A673 (cell line): ENCODE measurements around the gene ZNF722. TPM values are rescaled to one million over a fixed set of nuclear protein-coding genes. Genes with fewer than 3 reads are reported as not detected.

ENCODE experiments used
- BruUV-seq: library from RNA; stranded (reverse); fragments of 400-500 nt; replicated peaks from 2 replicates; lab custom pipeline; 2021; lab: Mats Ljungman, UMichigan
- CTCF ChIA-PET: fragments of 300-600 bp; sonication (Branson Sonifier 250); formaldehyde crosslinking; loops from one replicate; lab custom pipeline; 2022; ENCODE audit warnings: antibody characterized with exemption; lab: Charles Lee
- POLR2A ChIA-PET: fragments of 300-600 bp; sonication (Branson Sonifier 250); formaldehyde crosslinking; loops from one replicate; lab custom pipeline; 2022; ENCODE audit warnings: antibody characterized with exemption; ENCODE audit not compliant: low non-redundant PET; lab: Charles Lee
- DNase-seq: peaks from one replicate; pipeline ENCODE4 v3.0.0-alpha.2; 2015; ENCODE audit warnings: low spot score
- H3K27ac ChIP-seq: fragments of 200-600 bp; sonication (generic); 2 replicates; pipeline ENCODE4 v1.5.1; 2016; ENCODE audit warnings: mixed run types, low read depth, mild to moderate bottlenecking, mixed read lengths, antibody characterized with exemption, low read length; ENCODE audit not compliant: poor library complexity, severe bottlenecking
- H3K27me3 ChIP-seq: fragments of 200-600 bp; sonication (generic); replicated peaks from 2 replicates; pipeline ENCODE4 v1.6.1; 2017; ENCODE audit warnings: mixed run types, low read depth, mild to moderate bottlenecking, mixed read lengths, antibody characterized with exemption, low read length; ENCODE audit not compliant: insufficient read depth, poor library complexity
- H3K36me3 ChIP-seq: fragments of 200-600 bp; sonication (generic); 2 replicates; pipeline ENCODE4 v1.6.1; 2016; ENCODE audit warnings: mixed run types, mild to moderate bottlenecking, mixed read lengths, antibody characterized with exemption, low read length; ENCODE audit not compliant: insufficient read depth, poor library complexity, severe bottlenecking
- H3K4me1 ChIP-seq: fragments of 200-600 bp; sonication (generic); 2 replicates; pipeline ENCODE4 v1.6.1; 2017; ENCODE audit warnings: mixed run types, mild to moderate bottlenecking, mixed read lengths, antibody characterized with exemption, low read length; ENCODE audit not compliant: insufficient read depth, poor library complexity, severe bottlenecking
- H3K4me3 ChIP-seq: fragments of 200-600 bp; sonication (generic); 2 replicates; pipeline ENCODE4 v1.5.1; 2016; ENCODE audit warnings: low read depth, mixed run types, mild to moderate bottlenecking, mixed read lengths, low read length; ENCODE audit not compliant: poor library complexity, severe bottlenecking
- H3K9me3 ChIP-seq: fragments of 200-600 bp; sonication (generic); 2 replicates; pipeline ENCODE4 v1.6.1; 2016; ENCODE audit warnings: mixed run types, low read depth, mild to moderate bottlenecking, mixed read lengths, antibody characterized with exemption, low read length; ENCODE audit not compliant: poor library complexity, severe bottlenecking
- EZH2 ChIP-seq: fragments of 200-600 bp; sonication (generic); IDR thresholded peaks from 2 replicates; pipeline ENCODE4 v1.6.1; 2017; ENCODE audit warnings: borderline replicate concordance, low read depth, mild to moderate bottlenecking, mixed read lengths, antibody characterized with exemption, low read length; ENCODE audit not compliant: poor library complexity, severe bottlenecking
- intact Hi-C: fragments of 100-400 bp; cut with micrococcal nuclease; formaldehyde crosslinking; loops from one replicate; pipeline ENCODE4 v1.10.0; 2022; ENCODE audit not compliant: unreplicated experiment
- total RNA-seq: library from RNA; stranded (reverse); gene quantifications from 2 replicates; pipeline ENCODE4 v1.2.3, GENCODE V29; 2021
- TF ChIP-seq, protein P1 (sequence below): fragments of 300-800, 200-600 bp; sonication (generic); conservative IDR thresholded peaks from 2 replicates; pipeline ENCODE4 v1.5.1; 2017; ENCODE audit warnings: low read depth, mild to moderate bottlenecking, antibody characterized with exemption, low read length, moderate library complexity, mixed read lengths

Gene ZNF722
- total RNA-seq, 1 experiment from 2014 or later = not detected

DNA sequence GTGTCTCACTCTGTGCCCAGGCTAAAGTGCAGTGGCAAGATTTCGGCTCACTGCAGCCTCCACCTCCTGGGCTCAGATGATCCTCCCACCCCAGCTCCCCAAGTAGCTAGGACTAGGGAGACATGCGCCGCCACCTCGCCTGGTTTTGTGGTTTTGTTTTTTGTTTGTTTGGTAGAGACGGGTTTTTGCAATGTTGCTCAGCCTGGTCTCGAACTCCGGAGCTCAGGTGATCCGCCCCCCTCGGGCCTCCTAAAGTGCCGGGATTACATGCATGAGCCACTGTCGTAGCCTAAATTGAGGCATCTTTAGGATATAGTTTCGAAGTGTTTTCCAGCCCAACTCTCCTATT lies 47.4 kb downstream of the ZNF722 start:
- no peak overlapping the region for H3K27ac ChIP-seq
- H3K36me3 ChIP-seq = no peaks in the 10 kb centered on the region
- CTCF ChIA-PET = no interaction called here
- H3K9me3 ChIP-seq = peaks cover 18% of the 10 kb centered on the region
- no peak overlapping the region for H3K4me3 ChIP-seq
- DNase-seq = no peak
- H3K4me1 ChIP-seq = no peaks in the 10 kb centered on the region
- BruUV-seq = no TSS peak
- intact Hi-C loops = no loop called here
- H3K27me3 ChIP-seq = no peaks in the 10 kb centered on the region
- TF ChIP-seq, protein P1, sequence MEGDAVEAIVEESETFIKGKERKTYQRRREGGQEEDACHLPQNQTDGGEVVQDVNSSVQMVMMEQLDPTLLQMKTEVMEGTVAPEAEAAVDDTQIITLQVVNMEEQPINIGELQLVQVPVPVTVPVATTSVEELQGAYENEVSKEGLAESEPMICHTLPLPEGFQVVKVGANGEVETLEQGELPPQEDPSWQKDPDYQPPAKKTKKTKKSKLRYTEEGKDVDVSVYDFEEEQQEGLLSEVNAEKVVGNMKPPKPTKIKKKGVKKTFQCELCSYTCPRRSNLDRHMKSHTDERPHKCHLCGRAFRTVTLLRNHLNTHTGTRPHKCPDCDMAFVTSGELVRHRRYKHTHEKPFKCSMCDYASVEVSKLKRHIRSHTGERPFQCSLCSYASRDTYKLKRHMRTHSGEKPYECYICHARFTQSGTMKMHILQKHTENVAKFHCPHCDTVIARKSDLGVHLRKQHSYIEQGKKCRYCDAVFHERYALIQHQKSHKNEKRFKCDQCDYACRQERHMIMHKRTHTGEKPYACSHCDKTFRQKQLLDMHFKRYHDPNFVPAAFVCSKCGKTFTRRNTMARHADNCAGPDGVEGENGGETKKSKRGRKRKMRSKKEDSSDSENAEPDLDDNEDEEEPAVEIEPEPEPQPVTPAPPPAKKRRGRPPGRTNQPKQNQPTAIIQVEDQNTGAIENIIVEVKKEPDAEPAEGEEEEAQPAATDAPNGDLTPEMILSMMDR = no peak
- no peak for TF ChIP-seq EZH2
- POLR2A ChIA-PET = no interaction called here

Other genes starting within 250 kb of the ZNF722 start
- gene ZNF727, start 46.6 kb downstream of the ZNF722 start, total RNA-seq = not detected in 2 replicates
- not detected in 2 replicates for gene ZNF735, start 208.4 kb downstream of the ZNF722 start, total RNA-seq
- not detected in 2 replicates for gene ZNF679, start 229.6 kb downstream of the ZNF722 start, total RNA-seq